Stimulated activated CD8-positive, alpha-beta memory T cell treated with anti-CD3 and anti-CD28 coated beads, Interleukin-7, amount 100 ng/mL, for 1 hour (primary cell): ENCODE results near the gene PRKD2.

ENCODE experiments used
- DNase-seq, 2 donors: peaks; one replicate each; pipeline ENCODE4 v3.0.0-alpha.2; 2020; ENCODE audit warnings: low read depth in 2 of 2

Gene PRKD2

DNA sequence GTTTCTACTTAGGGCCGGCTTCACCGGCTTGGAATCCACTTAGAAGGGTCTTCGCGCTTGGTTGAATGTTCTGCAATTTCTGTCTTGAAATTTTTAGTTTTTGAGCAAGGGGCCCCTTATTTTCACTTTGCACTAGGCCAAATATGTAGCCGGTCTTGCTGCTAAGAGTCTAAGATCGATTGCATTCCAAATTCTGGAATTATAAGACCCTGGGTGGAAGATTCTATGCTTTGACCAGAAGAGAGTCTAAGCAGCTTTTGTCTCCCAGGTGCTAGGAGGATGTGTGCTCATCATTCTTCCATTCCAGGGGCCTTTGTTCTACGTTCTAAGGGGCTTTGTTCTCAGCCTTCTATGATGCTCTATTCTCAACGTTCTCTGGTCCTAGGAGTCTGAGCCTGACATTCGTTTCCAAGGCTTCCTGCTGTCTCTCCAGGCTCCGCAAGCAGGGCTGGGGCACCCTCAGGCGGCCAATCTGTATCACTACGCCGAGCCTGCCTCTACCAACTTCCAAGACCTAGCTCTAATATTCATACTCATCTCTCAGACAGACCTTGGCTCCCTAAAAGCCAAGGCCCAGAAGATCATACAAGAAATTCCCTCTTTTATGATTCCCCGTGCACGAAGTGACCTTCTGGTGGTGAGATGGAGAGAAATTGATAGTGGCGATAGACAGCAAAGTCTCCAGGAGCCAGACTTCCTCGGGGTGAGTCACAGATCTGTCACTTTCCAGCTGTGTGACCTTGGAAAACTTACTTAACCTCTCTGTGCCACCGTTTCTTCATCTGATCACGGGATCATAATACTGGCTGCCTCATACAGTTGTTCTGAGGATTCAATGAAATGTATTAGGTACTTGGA is 55.0 kb downstream of the PRKD2 start:
- DNase-seq: peak; percentile 32 to 51

DNA sequence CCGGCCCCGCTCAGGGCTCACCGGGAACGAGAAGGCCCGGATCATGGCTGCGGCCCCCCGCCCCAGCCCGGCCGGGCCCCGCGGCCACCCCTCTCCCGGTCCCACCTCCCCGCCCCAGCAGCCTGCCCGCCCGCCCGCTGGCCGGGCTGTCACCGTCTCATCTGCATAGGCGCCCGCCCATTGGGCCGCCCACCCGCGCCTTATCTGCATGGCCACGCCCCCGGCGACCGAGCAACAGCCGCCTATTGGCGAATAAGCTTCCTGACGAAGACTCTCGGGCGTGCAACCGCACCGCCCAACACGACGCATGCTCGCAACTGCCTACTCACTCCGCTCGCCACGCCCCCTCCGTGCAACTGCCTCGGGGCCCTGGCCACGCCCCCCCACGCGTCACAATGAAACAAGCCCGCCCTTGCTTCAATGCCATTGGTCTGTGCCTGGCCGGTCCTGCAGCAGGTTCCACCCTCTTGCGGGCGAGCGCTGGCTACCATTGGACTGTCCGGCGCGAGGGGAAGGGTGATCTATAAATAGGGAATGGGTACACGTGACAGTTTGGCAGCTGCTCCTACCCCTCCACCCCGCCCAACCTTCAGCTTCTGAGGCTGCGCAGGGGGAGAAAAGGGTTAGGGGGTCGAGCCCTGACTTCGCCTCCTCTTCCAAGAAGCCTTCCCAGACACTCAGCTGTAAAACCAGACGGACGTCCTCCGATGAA is 55.7 kb downstream of the PRKD2 start, which contains the start of gene DACT3:
Gene DACT3 (minus strand): TSS at position 163 of the 712 bp plus-strand sequence. CDS start 118 bp downstream, at position 45.
- DNase-seq: peak; percentile 99

DNA sequence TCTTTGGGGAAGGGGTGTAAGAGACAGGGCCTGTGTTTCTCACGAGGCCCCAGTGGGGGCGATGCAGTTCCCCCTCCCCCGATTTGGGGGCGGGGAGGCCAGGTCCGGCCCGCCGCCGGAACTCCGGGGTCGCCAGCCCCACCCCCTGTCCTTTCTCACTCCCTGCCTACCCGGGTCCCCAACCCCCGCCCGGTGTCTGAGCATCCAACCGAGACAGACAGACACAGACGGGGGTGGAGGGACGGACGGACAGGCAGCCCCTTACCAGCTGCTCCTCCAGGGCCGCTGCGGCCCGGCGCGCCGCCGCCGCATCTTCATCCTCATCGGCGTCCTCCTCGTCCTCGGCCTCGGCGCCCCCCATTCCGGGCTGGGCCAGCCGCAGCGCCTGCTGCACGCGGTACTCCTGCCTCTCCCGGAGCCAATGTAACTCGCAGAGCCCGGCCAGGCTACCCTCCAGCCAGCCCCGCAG is 56.3 kb downstream of the PRKD2 start:
- no peak for DNase-seq

DNA sequence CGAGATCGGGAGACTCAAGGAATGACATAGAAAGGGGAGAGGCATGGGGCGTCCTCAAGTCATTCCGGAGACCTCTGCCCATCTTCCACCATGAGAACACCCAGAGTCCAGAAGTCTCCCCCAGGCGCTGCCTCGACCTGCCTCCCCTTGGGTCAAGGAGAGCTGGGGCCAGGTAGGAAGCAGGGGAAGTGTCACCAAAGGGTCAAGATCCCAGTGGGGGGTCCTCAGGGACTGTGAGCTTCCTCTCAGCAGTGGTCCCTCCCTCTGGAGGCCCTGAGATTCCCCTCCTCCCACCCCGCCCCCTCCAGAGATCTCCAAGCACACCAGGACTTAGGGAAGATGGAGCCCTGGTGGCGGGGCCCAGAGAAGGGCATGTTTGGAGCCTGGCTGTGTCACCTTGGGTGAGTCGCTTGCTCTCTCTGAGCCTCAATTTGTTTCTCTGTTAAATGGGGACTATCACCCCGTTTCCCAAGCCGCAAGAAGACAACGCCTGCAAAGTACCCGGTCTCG is 56.9 kb downstream of the PRKD2 start:
- no peak for DNase-seq

DNA sequence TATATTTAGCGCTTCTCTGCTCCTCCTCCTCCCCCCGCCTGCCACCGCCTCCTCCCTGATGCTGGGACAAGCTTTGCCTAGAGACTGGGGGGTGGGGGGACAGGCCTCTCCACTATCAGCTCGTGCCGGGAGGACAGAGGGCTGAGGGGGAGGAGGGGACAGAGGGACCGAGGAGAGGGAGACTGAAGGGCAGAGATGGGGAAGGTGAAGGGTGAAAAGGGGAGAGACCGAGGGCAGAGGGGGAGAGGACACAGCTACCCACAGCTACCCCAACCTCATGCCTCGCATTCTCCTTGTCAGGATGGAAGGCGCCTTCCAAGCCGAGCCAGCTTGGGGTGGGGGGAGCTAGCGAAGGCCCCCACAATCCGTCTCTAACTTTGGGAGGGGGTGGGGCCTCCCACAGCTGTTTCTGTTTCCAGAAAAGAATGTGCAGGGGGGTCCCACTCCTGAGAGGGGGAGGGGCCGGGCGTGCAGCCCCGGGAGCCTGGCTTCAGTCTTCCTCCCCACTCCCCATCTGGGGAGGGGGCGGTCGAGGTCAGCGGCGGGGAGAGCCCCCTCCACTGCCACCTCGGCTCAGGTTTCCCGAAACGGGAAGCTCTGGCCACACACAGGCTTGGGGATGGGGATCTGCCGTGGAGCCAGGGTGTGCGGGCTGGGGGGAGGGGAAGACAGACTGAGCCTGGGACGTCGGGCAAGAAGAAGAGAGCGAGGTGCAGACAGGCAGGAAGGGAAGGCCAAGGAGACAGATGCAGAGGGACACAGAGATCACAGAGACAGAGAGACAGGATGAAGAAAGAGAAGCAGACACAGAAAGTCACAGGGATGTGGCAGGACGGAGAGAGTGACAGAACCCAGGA is 57.5 kb downstream of the PRKD2 start:
- no peak for DNase-seq

DNA sequence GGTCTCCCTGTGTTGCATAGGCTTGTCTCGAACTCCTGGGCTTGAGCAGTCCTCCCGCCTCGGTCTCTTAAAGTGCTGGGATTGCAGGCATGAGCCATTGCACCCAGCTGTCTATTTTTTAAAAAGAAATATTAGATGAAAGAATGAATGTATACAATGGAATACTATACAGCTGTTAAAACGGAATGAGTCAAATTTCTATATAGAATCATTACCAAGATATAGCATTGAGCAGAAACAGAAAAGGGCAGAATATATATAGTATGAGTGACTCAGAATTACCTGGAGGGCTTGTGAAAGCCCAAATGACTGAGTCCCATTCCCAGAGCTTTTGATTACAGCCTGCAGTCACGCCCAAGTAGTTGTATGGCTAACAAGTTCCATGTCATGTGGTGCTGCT is 60.4 kb downstream of the PRKD2 start:
- DNase-seq: no peak

DNA sequence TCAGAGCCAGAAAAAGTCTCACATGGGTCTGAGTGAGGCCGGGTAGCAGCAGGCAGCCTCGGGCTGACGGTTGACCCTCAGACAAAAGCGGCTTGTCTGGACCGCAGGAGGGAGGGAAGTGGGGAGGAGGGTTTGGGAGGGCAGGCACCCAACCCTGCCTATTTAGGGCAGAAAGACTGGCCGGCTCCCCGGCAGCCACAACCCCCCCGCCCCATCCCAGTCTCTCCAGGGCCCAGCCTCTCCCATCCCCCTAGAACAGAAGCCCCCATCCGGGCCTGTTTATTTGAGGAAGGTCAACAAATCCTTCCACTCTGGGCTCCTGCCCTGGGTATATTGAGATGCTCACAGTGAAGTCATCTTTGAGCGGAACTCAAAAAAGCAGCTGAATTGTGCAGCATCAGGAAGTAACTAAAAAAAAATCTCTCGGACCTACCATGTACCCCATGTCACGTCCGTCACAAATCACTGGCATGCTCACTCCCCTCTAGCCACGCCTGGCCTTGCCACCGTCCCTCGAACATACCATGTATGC is 62.2 kb downstream of the PRKD2 start:
- no peak for DNase-seq

DNA sequence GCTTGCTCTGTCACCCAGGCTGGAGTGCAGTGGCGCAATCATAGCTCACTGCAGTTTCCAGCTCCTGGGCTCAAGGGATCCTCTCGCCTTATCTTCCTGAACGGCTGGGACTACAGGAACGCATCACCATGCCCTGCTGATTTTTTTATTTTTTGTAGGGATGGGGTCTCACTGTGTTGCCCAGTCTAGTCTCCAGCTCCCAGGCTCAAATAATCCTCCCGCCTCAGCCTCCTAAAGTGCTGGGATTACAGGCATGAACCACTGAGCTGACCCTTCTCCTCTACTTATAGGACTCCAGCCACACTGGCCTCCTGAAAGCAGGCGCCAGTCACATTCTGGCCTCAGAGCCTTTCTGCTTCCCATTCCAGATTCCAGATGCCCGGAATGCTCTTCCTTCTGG is 66.5 kb downstream of the PRKD2 start:
- DNase-seq: no peak

DNA sequence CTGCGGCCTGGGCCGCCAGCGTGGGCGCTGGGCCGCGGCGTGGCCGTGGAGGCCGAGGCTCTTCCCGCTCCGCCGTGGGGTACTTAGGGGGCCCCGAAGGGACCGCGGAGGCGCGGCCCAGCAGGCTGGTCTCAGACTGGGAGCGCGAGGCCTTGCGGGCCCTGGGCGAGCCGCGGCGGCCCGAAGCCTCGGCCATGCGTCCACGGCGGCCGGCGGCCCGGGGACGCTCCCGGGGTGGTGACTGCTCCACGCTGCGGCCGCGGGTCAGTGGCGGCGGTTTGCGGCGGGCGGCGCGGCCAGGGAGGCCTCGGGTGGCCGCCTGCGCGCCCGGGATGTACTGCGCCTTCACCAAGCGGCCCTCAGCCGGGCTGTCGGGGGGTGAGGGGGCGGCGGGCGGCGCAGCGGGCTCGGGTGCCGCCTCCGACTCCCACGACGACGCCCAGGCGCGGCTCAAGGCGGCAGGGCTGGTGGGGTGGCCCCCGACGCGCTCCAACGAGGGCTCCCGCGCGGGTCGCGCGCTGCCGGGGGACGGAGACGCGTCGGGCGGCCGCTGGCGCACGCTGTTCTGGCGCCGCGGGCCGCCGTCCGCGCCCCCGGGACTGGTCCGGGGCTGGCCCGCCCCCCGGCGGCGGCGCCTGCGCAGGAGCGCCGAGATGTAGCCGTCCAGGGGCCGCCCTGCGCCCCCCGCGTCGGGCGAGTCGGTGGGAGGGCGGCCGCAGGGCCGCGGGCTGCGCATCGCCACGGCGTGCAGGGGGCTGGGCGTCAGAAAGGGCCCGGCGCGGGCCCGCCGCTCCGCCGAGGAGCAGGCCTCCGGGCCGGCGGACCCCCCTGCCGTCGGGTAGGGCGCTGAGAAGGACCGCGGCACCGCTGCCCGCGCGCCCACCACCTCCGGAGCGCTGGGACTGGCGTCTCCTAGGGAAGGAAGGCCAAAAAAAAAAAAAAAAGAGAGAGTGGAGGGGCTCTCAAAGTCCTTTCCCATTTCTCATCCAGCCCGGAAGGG is 67.7 kb downstream of the PRKD2 start:
- no peak for DNase-seq

DNA sequence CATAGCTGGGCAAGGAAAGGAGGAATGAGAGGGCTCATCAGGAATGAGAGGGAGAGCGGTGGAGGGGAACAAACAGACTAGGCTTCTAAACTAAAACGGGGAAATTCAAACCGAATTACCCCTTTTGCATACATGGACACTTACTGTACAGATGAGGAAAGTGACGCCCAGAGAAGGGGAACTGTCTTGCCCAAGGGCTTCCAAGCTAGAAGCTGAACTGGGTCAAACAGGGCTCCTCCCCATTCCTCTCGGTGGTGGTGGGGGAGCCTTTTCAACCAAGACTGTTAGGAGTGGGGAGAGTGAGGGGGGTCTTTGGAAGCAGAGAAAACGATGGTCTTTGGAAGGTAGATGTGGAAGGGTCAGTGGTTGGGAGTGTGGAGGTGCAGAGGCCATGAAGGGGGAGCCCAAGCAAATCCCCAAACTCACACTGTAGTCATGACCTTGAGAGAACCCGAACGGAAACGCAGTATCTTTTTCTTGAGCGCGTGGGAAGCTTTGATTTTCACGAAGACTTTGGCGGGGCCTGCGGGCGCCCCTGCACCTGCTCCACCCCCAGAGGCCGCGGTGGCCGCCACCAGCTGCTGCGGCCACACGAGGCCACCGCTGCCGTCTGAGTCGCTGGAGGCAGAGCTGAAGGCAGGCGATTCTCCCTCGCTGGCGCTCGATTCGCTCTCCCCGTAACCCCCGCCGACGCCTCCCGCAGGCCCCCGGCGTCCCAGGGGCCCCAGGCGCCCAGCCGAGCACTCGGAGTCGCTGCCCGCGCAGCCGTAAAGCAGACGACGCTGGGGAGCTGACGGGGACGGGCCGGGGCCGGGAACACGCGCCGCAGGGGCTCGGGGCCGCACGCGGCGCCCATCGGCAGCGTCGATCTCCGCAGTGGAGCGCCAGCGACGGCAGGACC is 68.6 kb downstream of the PRKD2 start:
- no peak for DNase-seq

DNA sequence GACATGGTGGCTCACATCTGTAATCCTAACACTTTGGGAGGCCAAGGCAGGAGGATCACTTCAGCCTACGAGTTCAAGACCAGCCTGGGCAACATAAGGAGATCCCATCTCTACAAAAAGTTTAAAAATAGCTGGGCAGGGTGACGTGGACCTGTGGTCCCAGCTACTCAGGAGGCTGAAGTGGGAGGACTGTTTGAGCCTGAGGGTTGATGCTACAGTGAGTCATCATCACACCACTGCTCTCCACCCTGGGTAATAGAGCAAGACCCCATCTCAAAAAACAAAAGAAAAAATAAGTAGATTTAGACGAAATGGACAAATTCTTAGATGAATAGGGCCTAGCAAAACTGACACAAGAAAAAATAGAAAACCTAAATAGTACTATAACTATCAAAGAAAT is 70.5 kb downstream of the PRKD2 start:
- no peak for DNase-seq

DNA sequence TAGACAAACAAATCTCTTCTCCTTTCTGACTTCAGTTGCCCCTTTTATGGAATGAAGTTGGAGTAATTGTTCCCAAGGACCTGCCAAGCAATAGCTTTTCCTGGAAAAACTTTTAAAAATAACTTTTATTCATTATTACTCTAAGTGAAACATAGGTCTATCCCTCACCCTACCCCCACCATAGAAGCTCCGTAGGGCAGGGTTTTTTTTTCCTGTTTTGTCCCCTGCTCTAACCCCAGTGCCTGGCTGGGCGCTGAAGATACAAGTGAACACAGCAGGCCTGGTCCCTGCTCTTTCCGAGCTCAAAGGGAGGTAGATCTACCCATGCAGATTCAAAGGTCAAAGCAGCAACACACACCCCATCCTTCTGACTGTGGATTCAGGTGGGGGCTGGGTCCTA is 72.2 kb downstream of the PRKD2 start:
- no peak for DNase-seq

DNA sequence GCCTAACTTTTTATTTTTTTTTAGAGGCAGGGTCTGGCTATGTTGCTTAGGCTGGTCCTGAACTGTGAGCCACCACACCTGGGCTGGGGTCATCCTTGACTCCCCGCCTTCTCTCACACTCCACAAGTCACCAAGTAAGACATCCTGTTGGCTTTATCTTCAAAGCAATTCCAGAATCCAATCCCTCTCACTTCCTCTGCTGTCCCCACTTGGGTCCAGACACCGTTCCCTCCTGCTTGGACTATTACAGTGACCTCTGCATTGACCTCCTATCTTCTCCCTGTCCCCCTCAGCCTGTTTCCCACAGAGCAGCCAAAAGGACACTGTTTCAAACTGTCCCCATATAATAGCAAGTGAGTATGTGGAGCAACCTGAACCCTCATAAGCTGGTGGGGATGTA is 76.3 kb downstream of the PRKD2 start:
- no peak for DNase-seq

DNA sequence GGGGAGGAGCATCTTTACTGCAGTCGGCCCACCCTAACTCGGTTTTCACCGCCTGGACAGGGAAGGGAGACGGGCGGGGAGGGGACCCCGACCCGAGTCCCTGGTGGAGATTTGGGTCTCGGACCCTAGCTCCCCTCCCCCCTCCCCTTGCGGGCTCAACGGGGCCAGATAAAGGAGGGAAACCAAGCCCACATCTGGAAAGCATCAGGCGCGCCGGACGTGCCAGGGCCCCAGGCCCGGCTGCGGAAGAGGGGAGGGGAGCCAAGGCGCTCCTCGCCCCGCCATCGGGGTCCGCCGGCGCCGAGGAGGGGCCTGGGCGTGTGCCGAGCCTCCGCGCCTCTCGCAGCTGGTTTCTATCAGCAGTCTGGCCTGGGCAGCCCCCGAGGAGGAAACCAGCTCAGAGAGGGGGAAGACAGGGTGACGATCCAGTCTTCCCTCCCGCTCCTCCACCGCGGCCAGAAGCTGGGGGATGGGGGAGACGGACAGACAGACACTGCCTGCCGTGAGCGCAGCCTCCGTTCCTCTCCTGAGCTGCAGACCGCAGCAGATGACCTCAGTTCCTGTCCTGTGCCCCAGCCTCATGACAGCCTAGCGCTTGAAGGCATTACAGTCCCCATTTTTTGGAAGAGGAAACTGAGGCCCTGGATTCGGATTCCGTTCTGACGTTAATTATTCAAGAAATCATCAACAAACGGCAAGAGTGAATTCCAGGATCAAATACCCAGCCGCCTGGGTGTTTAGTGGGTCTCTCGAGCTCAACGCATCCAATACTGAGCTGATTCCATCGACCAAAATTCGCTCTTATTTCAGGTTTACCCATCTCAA is 77.3 kb downstream of the PRKD2 start:
- no peak for DNase-seq

DNA sequence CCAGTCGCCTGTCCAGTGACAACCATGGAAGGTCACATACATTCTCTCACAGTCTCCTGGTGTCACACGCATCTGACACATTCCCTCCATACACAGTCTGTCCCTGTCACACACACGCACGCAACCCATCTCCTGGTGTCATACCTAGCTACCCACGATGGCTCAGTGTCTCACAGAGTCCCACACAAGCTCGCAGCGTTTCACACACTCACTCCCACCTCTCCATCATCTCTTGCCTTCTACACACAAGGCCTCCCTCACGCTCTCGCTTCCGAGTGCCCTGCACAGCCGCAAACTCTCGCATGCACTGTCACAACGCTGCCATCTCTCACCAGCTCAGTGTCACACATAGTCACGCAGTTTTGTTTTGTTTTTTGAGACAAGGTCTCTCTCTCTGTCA is 79.7 kb downstream of the PRKD2 start:
- no peak for DNase-seq

DNA sequence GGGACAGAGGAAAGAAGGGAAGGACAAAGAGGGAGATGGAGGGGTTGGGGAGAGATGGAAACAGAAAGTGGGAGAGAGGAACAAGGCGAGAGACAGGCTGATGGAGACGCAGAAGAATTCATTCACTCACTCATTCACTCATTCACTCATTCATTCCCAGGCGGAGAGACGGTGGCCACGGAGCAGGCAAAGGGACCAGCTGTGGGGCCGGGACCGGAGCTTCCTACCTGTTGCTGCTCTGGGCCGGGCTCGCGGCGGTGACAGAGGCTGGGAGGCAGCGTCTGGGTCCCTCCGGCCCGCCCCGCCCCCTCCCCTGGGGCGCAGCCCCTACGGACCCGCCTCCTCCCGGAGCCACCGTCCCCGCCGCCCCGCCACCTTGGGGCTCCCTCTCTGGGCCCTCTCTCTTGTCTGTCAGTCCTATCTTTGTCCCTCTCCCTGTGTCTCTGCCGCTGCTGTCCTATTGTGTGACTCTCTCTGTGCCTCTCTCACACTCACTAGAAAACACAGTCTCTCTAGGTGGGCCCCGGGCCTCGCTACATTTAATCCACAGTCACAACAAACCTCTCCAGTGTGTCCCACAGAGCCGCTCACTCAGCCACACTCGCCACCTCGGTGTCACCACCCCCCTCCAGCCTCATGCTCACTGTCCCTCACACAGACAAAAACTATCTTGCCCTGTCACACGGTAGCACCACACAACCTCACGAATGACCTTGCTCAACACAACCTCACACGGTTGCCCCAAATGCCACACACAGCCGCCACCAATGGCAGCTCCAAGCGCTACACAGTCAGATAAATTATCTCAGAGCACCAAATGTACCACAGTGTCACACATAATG is 80.8 kb downstream of the PRKD2 start, which contains the start of gene GNG8:
Gene GNG8 (minus strand): TSS at position 283 of the 842 bp plus-strand sequence. CDS start 1,520 bp downstream, outside the sequence.
- no peak for DNase-seq

DNA sequence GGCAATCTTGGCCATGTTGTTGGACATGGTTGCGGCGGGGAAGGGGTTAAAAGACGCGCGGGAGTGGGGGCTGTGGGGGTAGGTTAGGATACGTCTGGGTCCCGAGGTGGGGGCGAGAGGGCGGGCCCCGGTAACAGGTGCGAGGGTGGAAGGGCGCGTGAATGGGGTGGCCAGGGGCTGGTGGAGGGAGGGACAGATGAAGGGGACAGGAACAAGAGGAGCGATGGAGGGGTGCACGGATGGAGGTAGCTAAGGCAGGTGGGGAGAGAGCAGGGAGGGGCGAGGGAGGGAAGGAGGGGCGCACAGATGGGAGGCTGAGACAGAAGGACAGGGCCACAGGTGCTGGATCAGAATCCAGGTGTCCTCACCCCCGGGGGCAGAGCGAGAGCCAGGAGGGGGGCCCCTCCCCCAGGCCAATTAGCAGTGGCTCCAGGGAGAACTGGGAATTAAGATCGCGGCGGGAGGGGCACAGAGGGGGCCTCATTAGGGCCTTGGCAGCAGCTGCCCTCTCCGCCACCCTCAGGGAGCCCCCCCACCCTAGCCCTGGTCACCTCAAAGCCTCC is 82.2 kb downstream of the PRKD2 start:
- DNase-seq: no peak
